ENCODE data around the gene TENT4A. TPM values are rescaled to one million over a fixed set of nuclear protein-coding genes. Genes with fewer than 3 reads are reported as not detected.
A peak's percentile ranks its signal among the peaks of the same experiment; 100 is the strongest.

The TENT4A gene
- total RNA-seq, 4 donors from 2014 or later = 17.0 to 21.9 (median 20.1) TPM

DNA sequence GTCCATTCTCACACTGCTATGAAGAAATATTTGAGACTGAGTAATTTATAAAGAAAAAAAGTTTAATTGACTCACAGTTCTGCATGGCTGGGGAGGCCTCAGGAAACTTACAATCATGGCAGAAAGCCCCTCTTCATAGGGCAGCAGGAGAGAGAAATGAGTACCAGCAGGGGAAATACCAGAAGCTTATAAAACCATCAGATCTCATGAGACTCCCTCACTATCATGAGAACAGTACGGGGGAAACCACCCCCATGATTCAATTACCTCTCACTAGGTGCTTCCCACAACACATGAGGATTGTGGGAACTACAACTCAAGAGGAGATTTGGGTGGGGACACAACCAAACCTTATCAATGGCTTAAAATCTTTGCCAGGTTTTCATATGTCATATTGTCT lies 20.3 kb upstream of the TENT4A start:
- Histone ChIP-seq H3K36me3 (no peaks in the 10 kb centered on the region), H3K27me3 (peaks cover 0 to 3% (median 0%) of the 10 kb centered on the region in 4 donors)

DNA sequence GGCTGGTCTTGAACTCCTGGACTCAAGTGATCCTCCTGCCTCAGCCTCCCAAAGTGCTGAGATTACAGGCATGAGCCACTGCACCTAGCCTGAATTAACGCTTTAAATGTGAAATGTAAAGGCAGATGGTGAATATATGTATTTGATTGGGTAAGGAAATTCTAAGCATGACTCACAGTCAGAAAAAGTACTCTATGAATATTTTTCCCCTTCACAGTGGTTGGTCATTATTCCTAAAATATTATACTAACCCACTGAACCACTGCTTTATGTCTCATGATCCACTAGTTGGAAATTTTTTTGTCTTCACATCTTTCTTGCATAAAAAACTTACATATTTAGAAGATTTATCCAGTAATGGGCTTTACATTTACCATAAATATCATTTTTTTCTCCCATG lies 14.5 kb upstream of the TENT4A start:
- intact Hi-C loops (cut with DNase I) = no loop called here
- no peaks in the 10 kb centered on the region for H3K36me3 ChIP-seq
- no peak overlapping the region for H3K27ac ChIP-seq (replicated peaks in 1 of 4)
- peaks cover 4 to 5% (median 5%) of the 10 kb centered on the region in 4 donors for H3K4me1 ChIP-seq
- 80% methylated on average over 1 of the region's 1 CpG for WGBS
- no peaks in the 10 kb centered on the region for H3K27me3 ChIP-seq
- no peak for DNase-seq (ENCODE audit: extremely low spot score)
- H3K4me3 ChIP-seq = no peak overlapping the region
- no peaks in the 10 kb centered on the region for H3K9me3 ChIP-seq
- TF ChIP-seq POLR2A (IDR thresholded peaks at IDR 0.05; ENCODE audit: low read depth) = no peak
- TF ChIP-seq, protein P1, sequence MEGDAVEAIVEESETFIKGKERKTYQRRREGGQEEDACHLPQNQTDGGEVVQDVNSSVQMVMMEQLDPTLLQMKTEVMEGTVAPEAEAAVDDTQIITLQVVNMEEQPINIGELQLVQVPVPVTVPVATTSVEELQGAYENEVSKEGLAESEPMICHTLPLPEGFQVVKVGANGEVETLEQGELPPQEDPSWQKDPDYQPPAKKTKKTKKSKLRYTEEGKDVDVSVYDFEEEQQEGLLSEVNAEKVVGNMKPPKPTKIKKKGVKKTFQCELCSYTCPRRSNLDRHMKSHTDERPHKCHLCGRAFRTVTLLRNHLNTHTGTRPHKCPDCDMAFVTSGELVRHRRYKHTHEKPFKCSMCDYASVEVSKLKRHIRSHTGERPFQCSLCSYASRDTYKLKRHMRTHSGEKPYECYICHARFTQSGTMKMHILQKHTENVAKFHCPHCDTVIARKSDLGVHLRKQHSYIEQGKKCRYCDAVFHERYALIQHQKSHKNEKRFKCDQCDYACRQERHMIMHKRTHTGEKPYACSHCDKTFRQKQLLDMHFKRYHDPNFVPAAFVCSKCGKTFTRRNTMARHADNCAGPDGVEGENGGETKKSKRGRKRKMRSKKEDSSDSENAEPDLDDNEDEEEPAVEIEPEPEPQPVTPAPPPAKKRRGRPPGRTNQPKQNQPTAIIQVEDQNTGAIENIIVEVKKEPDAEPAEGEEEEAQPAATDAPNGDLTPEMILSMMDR (IDR thresholded peaks at IDR 0.05) = no peak
- no peak for TF ChIP-seq EP300 (IDR thresholded peaks at IDR 0.05)
- no peak for TF ChIP-seq POLR2AphosphoS5 (IDR thresholded peaks at IDR 0.05)

More for the DNA sequence above, 20.3 kb upstream of the TENT4A start:
- DNase-seq (ENCODE audit: extremely low spot score) = peak; percentile 34
- intact Hi-C loops (cut with DNase I) = no loop called here
- no peaks in the 10 kb centered on the region for H3K9me3 ChIP-seq
- H3K27ac ChIP-seq (replicated peaks in 1 of 4) = no peak overlapping the region
- no peak overlapping the region for H3K4me3 ChIP-seq
- no peak for TF ChIP-seq POLR2A (IDR thresholded peaks at IDR 0.05; ENCODE audit: low read depth)
- TF ChIP-seq, protein P1 (IDR thresholded peaks at IDR 0.05) = no peak
- no peak for TF ChIP-seq EP300 (IDR thresholded peaks at IDR 0.05)
- TF ChIP-seq POLR2AphosphoS5 (IDR thresholded peaks at IDR 0.05) = no peak
- H3K4me1 ChIP-seq = no peaks in the 10 kb centered on the region
- 71% methylated on average over 1 of the region's 1 CpG for WGBS

DNA sequence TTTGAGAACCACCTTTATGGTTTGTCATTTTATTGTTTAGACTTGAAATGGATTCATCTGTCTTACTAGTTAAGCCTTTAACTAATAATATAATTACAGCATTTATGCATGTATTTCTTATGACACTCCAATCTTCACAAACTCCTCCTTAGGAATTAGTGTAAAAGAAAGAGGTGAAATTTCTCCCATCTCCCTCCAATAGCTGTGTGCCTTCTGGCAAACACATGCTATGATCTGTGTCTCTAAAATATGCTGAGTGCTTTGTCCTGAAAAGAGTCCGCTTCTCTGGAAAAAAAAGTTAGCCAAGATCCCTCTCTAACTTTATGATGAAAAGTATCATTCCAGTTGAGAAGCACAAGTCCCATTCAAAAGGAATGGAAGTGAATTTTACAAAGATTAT lies 13.9 kb upstream of the TENT4A start:
- 61% methylated on average over 1 of the region's 1 CpG for WGBS
- Histone ChIP-seq H3K9me3 (no peaks in the 10 kb centered on the region), H3K27me3 (no peaks in the 10 kb centered on the region), H3K36me3 (no peaks in the 10 kb centered on the region), H3K27ac (replicated peaks in 1 of 4) (no peak overlapping the region), H3K4me1 (peaks cover 9 to 12% (median 11%) of the 10 kb centered on the region in 4 donors), H3K4me3 (no peak overlapping the region)
- peak; percentile 4 for DNase-seq (ENCODE audit: extremely low spot score)
- intact Hi-C loops (cut with DNase I) = no loop called here
- no peak for TF ChIP-seq EP300 (IDR thresholded peaks at IDR 0.05)
- TF ChIP-seq, protein P1 (IDR thresholded peaks at IDR 0.05) = no peak
- TF ChIP-seq POLR2AphosphoS5 (IDR thresholded peaks at IDR 0.05) = no peak
- no peak for TF ChIP-seq POLR2A (IDR thresholded peaks at IDR 0.05; ENCODE audit: low read depth)

DNA sequence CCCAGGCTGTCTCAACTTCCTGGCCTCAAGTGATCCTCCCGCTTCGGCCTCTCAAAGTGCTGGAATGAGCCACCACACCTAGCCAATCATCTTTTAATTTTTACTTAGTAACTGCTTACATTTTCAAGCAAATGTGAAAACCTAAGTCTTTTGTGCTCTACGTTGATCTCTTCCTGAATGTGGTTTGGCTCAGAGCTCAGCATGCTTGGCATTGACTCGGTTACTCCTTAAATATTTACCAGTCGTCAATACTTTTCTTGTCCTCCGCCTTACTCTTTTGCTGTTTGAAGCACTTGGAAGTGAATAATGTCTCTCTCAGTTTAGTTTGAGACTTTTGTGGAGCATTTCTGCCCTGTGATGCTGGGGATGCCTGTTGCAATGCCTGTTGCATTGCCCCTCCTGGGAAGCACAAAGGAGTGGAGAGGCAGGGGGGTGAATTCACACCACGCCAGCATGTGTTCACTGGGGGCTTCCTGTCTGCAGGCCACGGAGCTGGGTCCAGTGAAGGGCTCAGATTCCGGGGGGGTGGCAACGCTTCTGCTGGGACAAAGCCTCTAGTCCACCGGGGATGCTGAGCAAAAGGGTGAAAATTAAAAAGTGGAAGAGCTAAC lies 13.1 kb upstream of the TENT4A start:
- Histone ChIP-seq H3K4me1 (peaks cover 15 to 20% (median 19%) of the 10 kb centered on the region in 4 donors), H3K27ac (replicated peaks in 1 of 4) (peak overlapping the region in 1 of 4 donors; percentile 35)
- intact Hi-C loops (cut with DNase I) = loop anchor here (5.0 kb wide), 1 partner anchor 1278 kb away; the partner anchor contains the start of gene ICE1

More for the DNA sequence above, 13.1 kb upstream of the TENT4A start:
- peak; percentile 29 for DNase-seq (ENCODE audit: extremely low spot score)
- H3K9me3 ChIP-seq = no peaks in the 10 kb centered on the region
- H3K4me3 ChIP-seq = no peak overlapping the region
- H3K27me3 ChIP-seq = no peaks in the 10 kb centered on the region
- TF ChIP-seq EP300 (IDR thresholded peaks at IDR 0.05) = no peak
- TF ChIP-seq POLR2AphosphoS5 (IDR thresholded peaks at IDR 0.05) = no peak
- TF ChIP-seq POLR2A (IDR thresholded peaks at IDR 0.05; ENCODE audit: low read depth) = no peak
- TF ChIP-seq, protein P1 (IDR thresholded peaks at IDR 0.05) = no peak
- WGBS = 51% methylated on average over 11 of the region's 11 CpGs
- no peaks in the 10 kb centered on the region for H3K36me3 ChIP-seq
